Tibial artery (tissue), 4 donors: Measurements from ENCODE around the gene MFAP4.
A peak's percentile ranks its signal among the peaks of the same experiment; 100 is the strongest.

Experiments used
- DNase-seq, 2 donors: peaks; one replicate each; pipeline ENCODE4 v3.0.0-alpha.2; 2019
- H3K27ac ChIP-seq, 2 donors: fragments of 200-600 bp; sonication (generic) in 1 of 2; 1 replicate in 1 of 2; 2 replicates in 1 of 2; pipeline ENCODE4 v1.5.1; 2018 to 2019; ENCODE audit warnings: mild to moderate bottlenecking in 1 of 2
- H3K27me3 ChIP-seq, 2 donors: fragments of 200-600 bp; sonication (generic) in 1 of 2; one replicate each; pipeline versions ENCODE4 v1.5.1 to v1.6.0; 2016 to 2019
- H3K36me3 ChIP-seq, 3 donors: fragments of 200-600 bp; sonication (generic) in 2 of 3; one replicate each; pipeline ENCODE4 v1.5.1; 2016 to 2019; ENCODE audit warnings: mild to moderate bottlenecking in 2 of 3
- H3K4me1 ChIP-seq, 4 donors: fragments of 200-600 bp; sonication (generic) in 2 of 4; 1 replicate in 3 of 4; 2 replicates in 1 of 4; pipeline ENCODE4 v1.5.1; 2016 to 2019
- H3K4me3 ChIP-seq, 2 donors: fragments of 200-600 bp; sonication (generic) in 1 of 2; 1 replicate in 1 of 2; 2 replicates in 1 of 2; pipeline ENCODE4 v1.5.1; 2018 to 2019; ENCODE audit warnings: mild to moderate bottlenecking in 2 of 2
- H3K9me3 ChIP-seq, 3 donors: fragments of 200-600 bp; sonication (generic) in 1 of 3; one replicate each; pipeline ENCODE4 v1.5.1; 2016 to 2019
- CTCF ChIP-seq, 2 experiments: fragments of 200-600 bp in 1 of 2; fragments of 450-650 bp in 1 of 2; IDR thresholded peaks; one replicate each; pipeline ENCODE4 v1.5.1; 2017 to 2019; ENCODE audit warnings: antibody characterized with exemption in 2 of 2, mild to moderate bottlenecking in 1 of 2, moderate library complexity in 1 of 2
- intact Hi-C: fragments of 100-400 bp; cut with DNase I; formaldehyde crosslinking; loops from one replicate; pipeline ENCODE4 v1.15.0; 2023; ENCODE audit warnings: low total_unique reads

The MFAP4 gene

GRCh38 chr17:19387921-19388521 lies 1.0 kb upstream of the MFAP4 start:
- H3K4me1 ChIP-seq, result peaks cover 9 to 99% (median 96%) of the 10 kb centered on the region in 4 donors

GRCh38 chr17:19386051-19386929 lies 700 bp downstream of the MFAP4 start:
- Histone ChIP-seq H3K4me3 (peak overlapping the region; percentile 44 to 45), H3K9me3 (no peaks in the 10 kb centered on the region), H3K36me3 (peaks cover 26 to 33% (median 32%) of the 10 kb centered on the region in 3 donors), H3K27ac (peak overlapping the region; percentile 97 to 98), H3K27me3 (no peaks in the 10 kb centered on the region), H3K4me1 (peaks cover 9 to 99% (median 95%) of the 10 kb centered on the region in 4 donors)
- no peak for TF ChIP-seq CTCF (IDR thresholded peaks at IDR 0.05)
- DNase-seq, result peak; percentile 87 to 88
- intact Hi-C loops, result no loop called here

More at GRCh38 chr17:19387921-19388521, 1.0 kb upstream of the MFAP4 start:
- intact Hi-C loops, result no loop called here
- no peaks in the 10 kb centered on the region for H3K9me3 ChIP-seq
- peak overlapping the region; percentile 97 to 98 for H3K27ac ChIP-seq
- peaks cover 9 to 16% (median 15%) of the 10 kb centered on the region in 3 donors for H3K36me3 ChIP-seq
- no peaks in the 10 kb centered on the region for H3K27me3 ChIP-seq
- no peak overlapping the region for H3K4me3 ChIP-seq
- no peak for TF ChIP-seq CTCF (IDR thresholded peaks at IDR 0.05)
- peak in 1 of 2 donors; percentile 57 for DNase-seq

GRCh38 chr17:19385521-19385983 lies 1.4 kb downstream of the MFAP4 start:
- Histone ChIP-seq H3K9me3 (no peaks in the 10 kb centered on the region), H3K27ac (peak overlapping the region; percentile 97 to 98), H3K27me3 (no peaks in the 10 kb centered on the region), H3K4me1 (peaks cover 9 to 95% (median 90%) of the 10 kb centered on the region in 4 donors), H3K4me3 (peak overlapping the region; percentile 44 to 45), H3K36me3 (peaks cover 33 to 41% (median 39%) of the 10 kb centered on the region in 3 donors)
- TF ChIP-seq CTCF (IDR thresholded peaks at IDR 0.05), result no peak
- intact Hi-C loops, result no loop called here
- peak in 1 of 2 donors; percentile 66 for DNase-seq

DNA sequence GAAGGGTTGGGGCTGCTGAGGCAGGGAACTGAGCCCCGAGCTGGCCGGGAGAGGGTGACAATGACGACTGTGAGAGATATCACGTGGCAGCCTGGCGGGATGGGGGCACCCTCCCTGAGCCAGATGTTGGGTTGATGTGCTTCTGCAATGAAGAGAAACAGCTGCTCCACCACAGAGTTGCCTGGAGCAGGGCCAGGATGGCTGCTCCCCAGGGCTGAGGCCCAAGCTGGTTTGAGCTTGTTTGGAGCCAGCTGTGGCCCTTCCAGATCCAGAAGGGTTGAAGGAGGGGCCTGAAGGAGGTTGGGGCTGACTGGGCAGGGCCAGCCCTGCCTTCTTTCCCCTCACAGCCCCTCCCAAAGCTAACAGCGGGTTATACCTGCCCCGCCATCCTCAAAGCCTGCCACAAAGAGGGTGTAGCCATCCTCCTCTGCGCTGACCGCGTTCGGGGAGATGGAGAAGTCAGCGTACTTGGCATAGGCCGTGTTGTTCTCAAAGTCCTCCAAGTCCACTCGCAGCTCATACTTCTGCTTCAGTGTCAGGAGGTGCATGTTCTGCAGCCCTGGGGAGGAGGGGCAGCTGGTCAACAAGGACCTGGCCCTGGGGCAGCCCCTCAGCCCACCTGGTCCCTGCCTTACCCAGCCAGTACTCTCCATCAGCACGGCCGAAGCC lies 2.1 kb downstream of the MFAP4 start:
- no peak for TF ChIP-seq CTCF (IDR thresholded peaks at IDR 0.05)
- Histone ChIP-seq H3K36me3 (peaks cover 40 to 48% (median 46%) of the 10 kb centered on the region in 3 donors), H3K9me3 (no peaks in the 10 kb centered on the region), H3K27me3 (no peaks in the 10 kb centered on the region), H3K4me3 (peak overlapping the region; percentile 44 to 45), H3K27ac (peak overlapping the region; percentile 97 to 98), H3K4me1 (peaks cover 9 to 93% (median 83%) of the 10 kb centered on the region in 4 donors)
- DNase-seq, result peak; percentile 94 to 99
- intact Hi-C loops, result no loop called here

- peaks cover 40 to 51% (median 50%) of the 10 kb centered on the region in 3 donors for H3K36me3 ChIP-seq
- no peaks in the 10 kb centered on the region for H3K9me3 ChIP-seq
- peak; percentile 67 to 83 for DNase-seq
- no peaks in the 10 kb centered on the region for H3K27me3 ChIP-seq
- H3K27ac ChIP-seq, result peak overlapping the region; percentile 97 to 98
- H3K4me1 ChIP-seq, result peaks cover 9 to 93% (median 82%) of the 10 kb centered on the region in 4 donors
- intact Hi-C loops, result no loop called here
- H3K4me3 ChIP-seq, result no peak overlapping the region
- TF ChIP-seq CTCF (IDR thresholded peaks at IDR 0.05), result no peak
Measured at GRCh38 chr17:19383681-19384470, 3.1 kb downstream of the MFAP4 start.
